Endometrial microvascular endothelial cells (primary cell): ENCODE data around the gene STIM1. TPM values are rescaled to one million over a fixed set of nuclear protein-coding genes. Genes with fewer than 3 reads are reported as not detected.

Experiments
- total RNA-seq: library from RNA; depleted of rRNA; stranded (reverse); fragments of >200 nt; gene quantifications from one replicate; pipeline ENCODE4 v1.2.3, GENCODE V29; 2015; ENCODE audit errors: inconsistent ontology term

STIM1 gene
- total RNA-seq, 1 donor from 2014 or later: 13.9 TPM

Other genes with a start within 250 kb of the STIM1 start
- not detected for gene ART5, start 213.7 kb upstream of the STIM1 start, total RNA-seq
- gene ART1, start 210.5 kb upstream of the STIM1 start, total RNA-seq: not detected
- 0.56 TPM for gene CHRNA10, start 184.3 kb upstream of the STIM1 start, total RNA-seq
- gene NUP98, start 58.1 kb upstream of the STIM1 start, total RNA-seq: 131 TPM
- 16.2 TPM for gene PGAP2, start 47.1 kb upstream of the STIM1 start, total RNA-seq
- gene RHOG, start 14.7 kb upstream of the STIM1 start, total RNA-seq: 76.6 TPM
- gene RRM1, start 239.1 kb downstream of the STIM1 start, total RNA-seq: 109 TPM